ENCODE data around the gene ZNF48.

ZNF48 gene

GRCh38 chr16:30407804-30408534 is 12.7 kb downstream of the ZNF48 start:
- no peak for DNase-seq

- peak; percentile 79 for DNase-seq
Observed at GRCh38 chr16:30409125-30410060, 14.2 kb downstream of the ZNF48 start.

- DNase-seq, result no peak
Observed at GRCh38 chr16:30413112-30413806, 18.0 kb downstream of the ZNF48 start.

- DNase-seq, result no peak
Observed at GRCh38 chr16:30414159-30414558, 18.9 kb downstream of the ZNF48 start.

GRCh38 chr16:30416047-30416603 is 20.9 kb downstream of the ZNF48 start:
- no peak for DNase-seq

GRCh38 chr16:30416624-30417528 is 21.7 kb downstream of the ZNF48 start:
- no peak for DNase-seq

- DNase-seq, result peak; percentile 93
Observed at GRCh38 chr16:30417529-30418349, 22.5 kb downstream of the ZNF48 start.

- DNase-seq, result peak; percentile 78
Observed at GRCh38 chr16:30418350-30419181, 23.3 kb downstream of the ZNF48 start.

- no peak for DNase-seq
Observed at GRCh38 chr16:30421010-30421409, 25.8 kb downstream of the ZNF48 start.

GRCh38 chr16:30428055-30428454 is 32.8 kb downstream of the ZNF48 start:
- no peak for DNase-seq

- DNase-seq, result no peak
Observed at GRCh38 chr16:30429418-30429677, 34.1 kb downstream of the ZNF48 start.

GRCh38 chr16:30429678-30430427 is 34.6 kb downstream of the ZNF48 start, which contains the start of gene DCTPP1:
Gene DCTPP1, minus strand, starts transcription at chr16:30430030. Its CDS starts 50 bp downstream, at chr16:30429980.
- DNase-seq, result peak; percentile 100

GRCh38 chr16:30430428-30430970 is 35.3 kb downstream of the ZNF48 start:
- peak; percentile 77 for DNase-seq

GRCh38 chr16:30434852-30435251 is 39.6 kb downstream of the ZNF48 start:
- no peak for DNase-seq

GRCh38 chr16:30437511-30438046 is 42.4 kb downstream of the ZNF48 start:
- no peak for DNase-seq

GRCh38 chr16:30438835-30439234 is 43.6 kb downstream of the ZNF48 start:
- no peak for DNase-seq

GRCh38 chr16:30439720-30440348 is 44.6 kb downstream of the ZNF48 start:
- peak; percentile 34 for DNase-seq

- no peak for DNase-seq
Observed at GRCh38 chr16:30443631-30444030, 48.4 kb downstream of the ZNF48 start.

Data from MV-4-11 (cell line).